K562 (cell line): Measurements from ENCODE around the gene KRTAP4-5.

Experiments used
- ATF1 ChIP-seq, 2 experiments: fragments of 450-650 bp in 1 of 2; IDR thresholded peaks; 2 replicates each; pipeline ENCODE4 v1.6.1; 2016; ENCODE audit warnings: missing compliant biosample characterization in 1 of 2, missing genetic modification characterization in 1 of 2
- FOS ChIP-seq: IDR thresholded peaks from 3 replicates; pipeline ENCODE4 v1.6.1; 2011; ENCODE audit not compliant: insufficient read length; ENCODE audit errors: extremely low read depth
- HMGXB4 ChIP-seq: sonication (generic); formaldehyde crosslinking; IDR thresholded peaks from 2 replicates; pipeline ENCODE4 v1.8.1; 2023; ENCODE audit warnings: mild to moderate bottlenecking, missing genetic modification reagents
- JUN ChIP-seq, 2 experiments: sonication (generic) in 1 of 2; formaldehyde crosslinking in 1 of 2; IDR thresholded peaks; 2 replicates each; pipeline versions ENCODE4 v1.6.1 to v1.8.0; 2012 to 2022; ENCODE audit warnings: borderline replicate concordance in 2 of 2, mild to moderate bottlenecking in 2 of 2, improper control_type of control experiment in 1 of 2, low read depth in 1 of 2, low read length in 1 of 2, missing genetic modification reagents in 1 of 2
- MAFF ChIP-seq: IDR thresholded peaks from 2 replicates; pipeline ENCODE4 v1.6.1; 2012; ENCODE audit warnings: low read length, improper control_type of control experiment
- MAX ChIP-seq: sonication (generic); formaldehyde crosslinking; IDR thresholded peaks from 2 replicates; pipeline ENCODE4 v1.9.0; 2022; ENCODE audit warnings: mild to moderate bottlenecking, missing genetic modification reagents
- NCOR1 ChIP-seq: fragments of 450-650 bp; IDR thresholded peaks from 2 replicates; pipeline ENCODE4 v1.6.1; 2016; ENCODE audit warnings: mild to moderate bottlenecking, moderate library complexity
- POLR2A ChIP-seq: fragments of 450-650 bp; conservative IDR thresholded peaks from 2 replicates; pipeline ENCODE4 v1.6.1; 2016
- POLR2AphosphoS5 ChIP-seq: IDR thresholded peaks from 2 replicates; pipeline ENCODE4 v1.6.1; 2011; ENCODE audit warnings: mild to moderate bottlenecking, low read depth, low read length, moderate library complexity; ENCODE audit not compliant: control insufficient read depth, insufficient read depth
- SRF ChIP-seq, 2 experiments: fragments of 250-450, 450-650 bp in 1 of 2; sonication (Bioruptor Pico) in 1 of 2; sonication (generic) in 1 of 2; formaldehyde crosslinking; IDR thresholded peaks; 2 replicates each; pipeline versions ENCODE4 v1.5.0 to v1.5.1; 2020 to 2022; ENCODE audit warnings: mild to moderate bottlenecking in 1 of 2, missing genetic modification reagents in 1 of 2
- ZNF41 ChIP-seq: fragments of 250-450 bp; sonication (Bioruptor Pico); conservative IDR thresholded peaks from 2 replicates; pipeline ENCODE4 v1.4.0; 2020; ENCODE audit warnings: mild to moderate bottlenecking
- ZNF695 ChIP-seq: fragments of 450-650 bp; formaldehyde crosslinking; IDR thresholded peaks from 2 replicates; pipeline ENCODE4 v1.4.0; 2020; ENCODE audit warnings: mild to moderate bottlenecking, moderate library complexity

DNA sequence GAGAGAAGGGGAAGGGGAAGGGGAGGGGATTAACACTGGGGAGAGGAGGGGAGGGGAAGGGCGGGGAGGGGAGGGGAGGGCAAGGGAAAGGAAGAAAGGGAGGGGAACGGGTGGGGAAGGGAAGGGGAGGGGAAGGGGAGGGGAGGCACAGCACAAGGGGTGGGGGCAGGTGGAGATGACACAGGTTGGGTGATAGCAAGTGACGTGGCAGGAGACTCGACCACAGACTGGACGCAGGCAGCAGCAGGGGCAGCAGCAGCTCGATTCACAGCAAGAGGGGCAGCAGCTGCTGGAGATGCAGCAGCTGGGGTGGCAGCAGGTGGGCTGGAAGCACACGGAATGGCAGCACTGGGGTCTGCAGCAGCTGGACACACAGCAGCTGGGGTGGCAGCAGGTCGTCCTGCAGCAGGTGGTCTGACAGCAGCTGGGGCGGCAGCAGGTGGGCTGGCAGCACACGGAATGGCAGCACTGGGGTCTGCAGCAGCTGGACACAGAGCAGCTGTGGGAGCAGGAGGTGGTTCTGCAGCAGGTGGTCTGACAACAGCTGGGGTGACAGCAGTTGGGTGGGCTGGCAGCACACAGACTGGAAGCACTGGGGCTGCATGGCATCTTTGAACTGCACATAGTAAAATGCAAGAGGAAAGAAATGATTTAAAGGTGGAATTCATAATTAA is 47.9 kb downstream of the KRTAP4-5 start, which contains the start of gene KRTAP4-16:
- TF ChIP-seq POLR2AphosphoS5 (no peak), MAFF (no peak), FOS (no peak), SRF (CRISPR knock-in tag; IDR thresholded peaks at IDR 0.05) (no peak), ATF1 (CRISPR knock-in tag; IDR thresholded peaks at IDR 0.05) (no peak), ATF1 (tag; IDR thresholded peaks at IDR 0.05) (no peak), NCOR1 (no peak), POLR2A (no peak), ZNF695 (no peak), HMGXB4 (CRISPR knock-in tag) (no peak), MAX (CRISPR knock-in tag) (no peak), ZNF41 (no peak), JUN (IDR thresholded peaks at IDR 0.05; ENCODE audit: borderline replicate concordance, low read depth, low read length) (no peak), JUN (CRISPR knock-in tag; IDR thresholded peaks at IDR 0.05; ENCODE audit: borderline replicate concordance) (no peak)
